GM18526 (cell line): ENCODE measurements around the gene DACH1.

Experiments used
- POLR2A ChIP-seq: IDR thresholded peaks from 3 replicates; pipeline ENCODE4 v1.6.1; 2011; ENCODE audit not compliant: insufficient read length; ENCODE audit errors: extremely low read depth

Gene DACH1

DNA sequence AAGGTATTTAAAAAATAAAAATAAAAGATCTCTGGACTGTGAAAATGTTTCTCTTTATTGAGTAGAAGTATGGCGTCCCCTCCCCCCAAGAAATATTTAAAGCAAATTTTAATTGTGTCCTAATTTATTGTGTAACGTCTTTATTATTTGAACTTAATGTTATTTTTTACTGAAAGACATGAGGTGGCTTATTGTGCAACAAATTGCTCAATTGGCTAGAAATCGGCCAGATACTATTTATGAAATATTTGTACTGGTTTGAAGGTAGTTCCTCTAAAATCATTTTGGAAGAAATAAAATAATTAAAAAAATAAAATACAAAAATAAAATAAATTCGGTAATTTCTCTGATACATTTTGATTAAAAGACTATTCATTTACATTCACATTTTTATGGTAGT is 162.3 kb downstream of the DACH1 start:
- TF ChIP-seq POLR2A = no peak

GRCh38 chr13:71703138-71703537 is 163.9 kb downstream of the DACH1 start:
- TF ChIP-seq POLR2A = no peak

DNA sequence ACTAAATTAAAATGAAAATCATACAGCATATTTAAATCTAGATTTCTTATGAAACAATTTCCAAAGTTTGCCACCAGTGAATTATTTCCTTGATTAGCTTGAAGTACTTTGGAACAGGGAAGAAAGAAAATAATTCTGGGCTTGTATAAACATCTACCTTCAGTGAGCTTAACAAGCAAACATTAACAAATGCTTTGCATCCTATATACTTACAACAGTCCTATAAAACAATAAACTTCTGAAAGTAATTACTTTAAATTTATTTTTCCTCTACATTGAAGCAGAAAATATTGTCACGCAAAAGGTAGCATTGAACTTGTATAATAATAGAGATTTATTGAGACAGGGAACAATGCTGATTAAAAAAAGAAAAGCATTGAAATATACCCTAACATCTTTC is 164.8 kb downstream of the DACH1 start:
- no peak for TF ChIP-seq POLR2A

GRCh38 chr13:71701741-71702140 is 165.3 kb downstream of the DACH1 start:
- TF ChIP-seq POLR2A = no peak

GRCh38 chr13:71699342-71699741 is 167.7 kb downstream of the DACH1 start:
- TF ChIP-seq POLR2A = no peak

- TF ChIP-seq POLR2A = no peak
Observed at GRCh38 chr13:71695662-71696061, 171.3 kb downstream of the DACH1 start.

- no peak for TF ChIP-seq POLR2A
Observed at GRCh38 chr13:71685072-71685471, 181.9 kb downstream of the DACH1 start.

- TF ChIP-seq POLR2A = no peak
Observed at GRCh38 chr13:71681901-71682613, 184.9 kb downstream of the DACH1 start.

- no peak for TF ChIP-seq POLR2A
Observed at GRCh38 chr13:71677124-71677523, 189.9 kb downstream of the DACH1 start.

DNA sequence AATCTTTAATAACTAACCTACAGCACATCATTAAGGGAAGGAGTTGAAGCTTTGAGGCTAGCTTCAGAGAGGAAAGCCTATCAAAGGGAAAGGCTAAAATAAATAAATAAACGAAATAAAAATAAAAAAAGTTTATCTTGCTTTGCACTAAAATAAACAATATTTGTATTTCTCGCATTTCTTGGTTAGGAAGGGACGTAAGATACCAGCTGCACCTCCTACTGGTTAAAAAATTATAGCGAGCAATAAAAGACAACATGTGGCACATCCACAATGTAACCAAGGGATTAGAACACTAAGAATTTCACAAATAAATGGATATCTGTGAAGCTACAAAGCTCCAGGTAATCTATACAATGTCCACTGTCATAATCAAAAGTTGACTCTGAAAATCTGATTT is 194.5 kb downstream of the DACH1 start:
- no peak for TF ChIP-seq POLR2A

GRCh38 chr13:71663431-71663830 is 203.6 kb downstream of the DACH1 start:
- no peak for TF ChIP-seq POLR2A

DNA sequence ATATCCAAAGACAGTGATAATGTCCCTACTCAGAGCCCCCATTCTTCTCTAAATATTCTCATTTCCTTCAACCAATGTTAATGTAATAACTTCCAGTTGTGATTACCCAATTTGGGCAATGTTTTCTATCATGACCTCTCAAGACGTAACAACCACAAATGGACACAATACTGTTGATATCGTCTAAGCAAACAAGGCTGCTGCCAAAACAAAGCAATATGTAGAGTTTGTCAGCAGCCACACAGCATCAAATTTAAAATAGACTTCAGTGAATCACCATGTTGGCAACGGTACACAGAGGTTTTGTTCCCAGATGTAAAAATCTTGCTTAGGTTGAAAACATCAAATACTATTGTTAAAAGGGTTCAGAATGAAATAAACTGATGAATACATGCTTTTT is 205.1 kb downstream of the DACH1 start:
- TF ChIP-seq POLR2A = no peak

- no peak for TF ChIP-seq POLR2A
Observed at GRCh38 chr13:71659404-71659803, 207.6 kb downstream of the DACH1 start.

DNA sequence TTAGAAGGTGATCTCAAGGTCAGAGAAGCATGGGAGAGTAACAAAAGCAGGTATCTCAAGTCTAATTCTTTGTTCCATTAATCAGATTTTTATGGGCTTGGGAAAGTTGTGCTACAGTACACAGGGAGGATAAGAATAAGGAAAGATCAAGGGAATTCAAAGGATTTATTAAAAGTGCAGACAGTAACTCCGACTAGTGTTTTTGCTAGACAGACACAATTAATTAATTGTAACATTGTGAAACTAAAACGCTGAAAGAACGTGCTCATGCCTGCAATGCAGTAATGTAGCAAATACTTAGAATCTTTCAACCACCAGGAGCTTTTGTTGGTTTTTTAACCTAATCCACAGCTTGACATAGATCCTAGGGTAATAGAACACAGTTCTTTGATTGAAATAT is 221.5 kb downstream of the DACH1 start:
- no peak for TF ChIP-seq POLR2A

GRCh38 chr13:71644579-71644978 is 222.4 kb downstream of the DACH1 start:
- no peak for TF ChIP-seq POLR2A

DNA sequence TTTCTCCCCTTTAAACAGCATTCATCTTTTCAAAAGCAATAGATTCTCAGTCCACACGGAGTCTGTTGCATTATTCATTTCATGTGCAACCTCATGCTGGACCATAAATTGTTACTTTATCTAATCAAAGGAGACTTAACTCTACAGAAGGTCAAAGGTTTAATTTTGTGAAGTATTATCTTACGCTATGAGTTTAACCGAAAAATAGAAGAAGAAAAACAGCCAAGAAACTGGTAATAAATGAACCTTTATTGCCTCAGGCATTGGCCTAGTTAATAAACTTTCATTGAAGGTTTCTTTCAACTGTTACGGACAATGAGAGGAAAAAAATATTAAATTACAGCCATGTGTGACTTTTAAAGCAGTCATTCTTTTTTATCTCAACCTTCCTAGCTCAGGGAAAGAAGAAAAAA is 223.6 kb downstream of the DACH1 start:
- TF ChIP-seq POLR2A = no peak

DNA sequence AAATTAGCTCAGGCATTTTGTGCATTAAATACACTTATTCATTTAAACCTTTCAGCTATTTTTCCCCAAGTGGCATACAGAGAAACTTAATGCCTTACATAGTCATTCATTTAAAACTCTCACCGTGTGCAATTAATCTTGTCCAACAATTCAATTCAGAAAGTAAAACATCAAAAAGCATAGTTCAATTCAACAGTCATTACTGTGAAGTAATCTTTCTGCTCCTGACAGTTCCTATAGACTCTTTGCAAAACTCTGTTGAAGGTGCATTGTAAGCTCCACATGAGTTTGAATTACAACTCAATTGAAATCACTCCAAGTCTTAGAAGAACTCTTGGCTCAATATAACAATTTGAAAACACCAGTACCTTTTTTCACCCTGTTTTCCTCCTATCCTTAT is 228.3 kb downstream of the DACH1 start:
- no peak for TF ChIP-seq POLR2A
